Measurements from ENCODE around the gene BMPR2. TPM values are rescaled to one million over a fixed set of nuclear protein-coding genes. Genes with fewer than 3 reads are reported as not detected.
"Not testable (repeated sequence)": the region's sequence is repeated elsewhere in the genome, so short reads cannot be mapped to it uniquely, and the experiment has no call there.

The BMPR2 gene
- total and polyA plus RNA-seq, 2 of the 4 experiments (the other 2 are of a cell fraction), result 17.0 to 30.1 TPM

DNA sequence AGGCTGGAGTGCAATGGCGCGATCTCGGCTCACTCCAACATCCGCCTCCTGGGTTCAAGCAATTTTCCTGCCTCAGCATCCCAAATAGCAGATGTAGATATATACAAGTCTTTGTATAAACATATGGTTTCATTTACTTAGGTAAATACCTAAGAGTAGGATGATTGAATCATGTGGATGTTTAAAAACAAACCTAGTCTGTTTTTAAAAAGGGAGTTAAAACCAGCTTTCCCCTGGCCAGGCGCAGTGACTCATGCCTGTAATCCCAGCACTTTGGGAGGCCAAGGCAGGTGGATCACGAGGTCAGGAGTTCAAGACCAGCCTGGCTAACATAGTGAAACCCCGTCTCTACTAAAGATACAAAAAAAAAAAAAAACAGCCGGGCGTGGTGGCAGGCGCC, 174.9 kb downstream of the BMPR2 start:
- H3K4me2 ChIP-seq (ENCODE audit: low read depth, low read length), result not testable (repeated sequence)

More for the DNA sequence above, 174.9 kb downstream of the BMPR2 start:
- H3K27me3 ChIP-seq (ENCODE audit: control insufficient read depth, insufficient read depth, low read length); H3K9me3 ChIP-seq (ENCODE audit: control insufficient read depth, insufficient read depth, low read length); H2BK120ac ChIP-seq (ENCODE audit: low read depth, low read length); H3K23ac ChIP-seq (ENCODE audit: low read depth, low read length); H2BK15ac ChIP-seq (ENCODE audit: low read depth, low read length); H3K14ac ChIP-seq (replicated peaks; ENCODE audit: low read depth, low read length); H2AK9ac ChIP-seq (replicated peaks; ENCODE audit: low read depth, low read length, poor library complexity); intact Hi-C loops (cut with micrococcal nuclease); H3K9me1 ChIP-seq (ENCODE audit: insufficient read depth, low read length); H2AK5ac ChIP-seq (ENCODE audit: low read depth, low read length); H3K56ac ChIP-seq (ENCODE audit: extremely low read depth, insufficient read depth, low read length); H3K18ac ChIP-seq (ENCODE audit: low read depth, low read length); dilution Hi-C loops (cut with HindIII; ENCODE audit: low sequenced_read_pairs, unreplicated experiment); H3K27ac ChIP-seq (ENCODE audit: insufficient read depth, low read length); H2AFZ ChIP-seq (replicated peaks; ENCODE audit: low read length, poor library complexity); H2BK5ac ChIP-seq (ENCODE audit: low read depth, low read length, poor library complexity, severe bottlenecking); H4K20me1 ChIP-seq (ENCODE audit: insufficient read depth, low read length); BruUV-seq (replicated peaks); H3K4me1 ChIP-seq (ENCODE audit: control insufficient read depth, insufficient read depth, low read length); H3K4me3 ChIP-seq (ENCODE audit: insufficient read depth, low read depth, low read length); H2BK20ac ChIP-seq (ENCODE audit: low read depth, low read length); H3K4ac ChIP-seq (ENCODE audit: low read depth, low read length); H4K91ac ChIP-seq (ENCODE audit: insufficient read depth, low read depth, low read length); H3K9ac ChIP-seq (ENCODE audit: low read depth, low read length); H4K8ac ChIP-seq (ENCODE audit: low read depth in 2 of 2, low read length in 2 of 2); in situ Hi-C loops (cut with MboI; ENCODE audit: low sequenced_read_pairs); POLR2A ChIA-PET (ENCODE audit: unreplicated experiment); H4K5ac ChIP-seq (ENCODE audit: low read depth, low read length): not testable (repeated sequence)
- CTCF ChIA-PET, result interaction anchor here (0.6 to 0.7 kb wide), 2 partner anchors 137 to 304 kb away, joined by 3 read pairs; no protein-coding TSS in a partner anchor
- WGBS, 2 experiments (ENCODE audit: extremely low coverage in 2 of 2, insufficient read length in 1 of 2), result no CpG with 5 or more reads among the region's 10 CpGs
- peaks cover 3 to 30% of the 10 kb centered on the region in 2 experiments; a peak in 3 of 4 replicates for H3K79me1 ChIP-seq (ENCODE audit: low read depth in 1 of 2, low read length in 2 of 2)
- ATAC-seq (ENCODE audit: low read depth), result peak; percentile 45
- H3K36me3 ChIP-seq (ENCODE audit: control insufficient read depth, insufficient read depth, low read length), result peaks cover 15% of the 10 kb centered on the region
- DNase-seq, result peak; percentile 64
